Measurements from ENCODE around the gene ZSWIM3. TPM values are rescaled to one million over a fixed set of nuclear protein-coding genes. Genes with fewer than 3 reads are reported as not detected.

The ZSWIM3 gene
- total RNA-seq, 1 experiment from 2014 or later: 1.4 TPM

DNA sequence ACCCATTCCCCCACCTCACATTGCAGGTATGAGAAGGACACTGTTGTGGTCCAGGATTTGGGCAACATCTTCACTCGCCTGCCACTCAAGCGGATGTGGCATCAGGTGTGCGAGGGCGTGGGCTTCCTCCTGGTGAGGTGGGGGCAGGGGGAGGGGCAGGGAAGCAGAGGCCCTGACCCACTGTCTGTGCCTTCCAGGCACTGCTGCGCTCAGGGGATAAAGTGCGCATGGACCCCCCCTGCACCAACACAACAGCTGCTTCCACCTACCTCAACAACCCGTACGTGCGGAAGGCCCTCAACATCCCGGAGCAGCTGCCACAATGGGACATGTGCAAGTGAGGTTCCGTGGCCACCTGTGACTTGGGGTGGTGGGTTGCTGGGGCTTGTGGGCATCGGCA lies 37.4 kb downstream of the ZSWIM3 start:
- ChIA-PET POLR2A (interaction anchor here (0.6 to 6.3 kb wide), 4 partner anchors 10 to 76 kb away, joined by 3 to 49 read pairs (median 4); partner anchors contain the start of gene PCIF1), CTCF (interaction anchor here (0.5 to 2.5 kb wide), 4 partner anchors 75 to 601 kb away, joined by 3 to 8 read pairs (median 4); no protein-coding TSS in a partner anchor)
- Mint-ChIP-seq H3K27me3 (ENCODE audit: insufficient read depth, unreplicated experiment) (no peaks in the 10 kb centered on the region), H3K4me1 (ENCODE audit: insufficient read depth, unreplicated experiment) (peaks cover 6% of the 10 kb centered on the region), H3K36me3 (ENCODE audit: insufficient read depth, unreplicated experiment) (peaks cover 16% of the 10 kb centered on the region), H3K27ac (ENCODE audit: low read depth, unreplicated experiment) (no peak overlapping the region), H3K4me3 (ENCODE audit: unreplicated experiment) (no peak overlapping the region), H3K9me3 (ENCODE audit: unreplicated experiment) (no peaks in the 10 kb centered on the region)
- intact Hi-C loops (cut with micrococcal nuclease): no loop called here
- no peak for DNase-seq (ENCODE audit: unreplicated experiment)
- TF ChIP-seq, protein P1, sequence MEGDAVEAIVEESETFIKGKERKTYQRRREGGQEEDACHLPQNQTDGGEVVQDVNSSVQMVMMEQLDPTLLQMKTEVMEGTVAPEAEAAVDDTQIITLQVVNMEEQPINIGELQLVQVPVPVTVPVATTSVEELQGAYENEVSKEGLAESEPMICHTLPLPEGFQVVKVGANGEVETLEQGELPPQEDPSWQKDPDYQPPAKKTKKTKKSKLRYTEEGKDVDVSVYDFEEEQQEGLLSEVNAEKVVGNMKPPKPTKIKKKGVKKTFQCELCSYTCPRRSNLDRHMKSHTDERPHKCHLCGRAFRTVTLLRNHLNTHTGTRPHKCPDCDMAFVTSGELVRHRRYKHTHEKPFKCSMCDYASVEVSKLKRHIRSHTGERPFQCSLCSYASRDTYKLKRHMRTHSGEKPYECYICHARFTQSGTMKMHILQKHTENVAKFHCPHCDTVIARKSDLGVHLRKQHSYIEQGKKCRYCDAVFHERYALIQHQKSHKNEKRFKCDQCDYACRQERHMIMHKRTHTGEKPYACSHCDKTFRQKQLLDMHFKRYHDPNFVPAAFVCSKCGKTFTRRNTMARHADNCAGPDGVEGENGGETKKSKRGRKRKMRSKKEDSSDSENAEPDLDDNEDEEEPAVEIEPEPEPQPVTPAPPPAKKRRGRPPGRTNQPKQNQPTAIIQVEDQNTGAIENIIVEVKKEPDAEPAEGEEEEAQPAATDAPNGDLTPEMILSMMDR (IDR thresholded peaks at IDR 0.05; ENCODE audit: unreplicated experiment): no peak
- BruUV-seq (replicated peaks): no TSS peak

DNA sequence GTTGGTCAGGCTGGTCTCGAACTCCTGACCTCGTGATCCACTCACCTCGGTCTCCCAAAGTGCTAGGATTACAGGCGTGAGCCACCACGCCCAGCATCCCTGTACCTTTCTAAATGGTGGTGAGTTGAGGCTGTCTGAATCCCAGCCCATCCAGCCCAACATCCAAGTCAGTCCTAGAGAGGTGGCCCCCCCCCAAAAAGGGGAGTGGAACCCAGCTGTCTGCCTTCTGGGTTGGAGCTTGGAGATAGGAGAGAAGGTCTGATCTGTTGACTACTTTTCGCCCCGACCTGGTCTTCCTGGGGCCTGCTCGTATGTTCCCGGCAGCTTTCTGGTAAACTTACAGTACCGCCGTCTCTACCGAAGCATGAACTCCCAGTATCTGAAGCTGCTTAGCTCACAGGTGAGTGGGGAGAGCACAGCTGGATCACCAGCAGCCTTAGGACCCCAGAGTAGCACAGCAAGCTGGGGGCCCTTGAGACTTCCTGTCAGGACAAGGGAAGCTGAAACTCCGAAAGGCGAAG lies 39.3 kb downstream of the ZSWIM3 start:
- Mint-ChIP-seq H3K9me3 (ENCODE audit: unreplicated experiment) (no peaks in the 10 kb centered on the region), H3K4me3 (ENCODE audit: unreplicated experiment) (no peak overlapping the region), H3K4me1 (ENCODE audit: insufficient read depth, unreplicated experiment) (peaks cover 6% of the 10 kb centered on the region), H3K36me3 (ENCODE audit: insufficient read depth, unreplicated experiment) (peaks cover 16% of the 10 kb centered on the region), H3K27me3 (ENCODE audit: insufficient read depth, unreplicated experiment) (no peaks in the 10 kb centered on the region), H3K27ac (ENCODE audit: low read depth, unreplicated experiment) (no peak overlapping the region)
- TF ChIP-seq, protein P1 (IDR thresholded peaks at IDR 0.05; ENCODE audit: unreplicated experiment): no peak
- CTCF ChIA-PET: interaction anchor here (0.6 to 0.7 kb wide), 2 partner anchors 15 to 21 kb away, joined by 3 read pairs; no protein-coding TSS in a partner anchor
- intact Hi-C loops (cut with micrococcal nuclease): no loop called here
- DNase-seq (ENCODE audit: unreplicated experiment): no peak
- no TSS peak for BruUV-seq (replicated peaks)
- POLR2A ChIA-PET: no interaction called here

DNA sequence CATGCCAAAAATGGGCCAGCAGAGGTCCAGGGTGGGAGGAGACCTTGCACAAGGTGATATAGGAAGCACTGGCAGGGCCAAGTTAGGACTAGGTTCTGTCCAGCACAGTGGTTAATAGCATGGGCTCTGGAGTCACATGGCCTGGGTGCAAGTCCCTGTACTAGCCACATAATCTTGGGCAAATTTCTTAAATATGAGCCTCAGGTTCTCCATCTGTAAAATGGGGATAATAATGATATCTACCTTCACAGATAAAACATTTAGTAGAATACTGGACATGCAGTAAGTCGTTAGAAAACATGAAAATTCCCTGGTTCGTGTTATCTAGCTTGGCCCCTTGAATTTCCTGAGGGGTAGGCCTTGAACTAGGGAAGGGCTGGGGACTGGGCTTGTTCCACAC lies 39.9 kb downstream of the ZSWIM3 start:
- Mint-ChIP-seq H3K36me3 (ENCODE audit: insufficient read depth, unreplicated experiment) (peaks cover 16% of the 10 kb centered on the region), H3K27ac (ENCODE audit: low read depth, unreplicated experiment) (no peak overlapping the region), H3K4me3 (ENCODE audit: unreplicated experiment) (no peak overlapping the region), H3K27me3 (ENCODE audit: insufficient read depth, unreplicated experiment) (no peaks in the 10 kb centered on the region), H3K4me1 (ENCODE audit: insufficient read depth, unreplicated experiment) (peaks cover 1% of the 10 kb centered on the region), H3K9me3 (ENCODE audit: unreplicated experiment) (no peaks in the 10 kb centered on the region)
- intact Hi-C loops (cut with micrococcal nuclease): no loop called here
- TF ChIP-seq, protein P1 (IDR thresholded peaks at IDR 0.05; ENCODE audit: unreplicated experiment): no peak
- CTCF ChIA-PET: interaction anchor here (0.7 kb wide), 2 partner anchors 16 to 578 kb away, joined by 3 read pairs; no protein-coding TSS in a partner anchor
- BruUV-seq (replicated peaks): no TSS peak
- POLR2A ChIA-PET: no interaction called here
- no peak for DNase-seq (ENCODE audit: unreplicated experiment)

DNA sequence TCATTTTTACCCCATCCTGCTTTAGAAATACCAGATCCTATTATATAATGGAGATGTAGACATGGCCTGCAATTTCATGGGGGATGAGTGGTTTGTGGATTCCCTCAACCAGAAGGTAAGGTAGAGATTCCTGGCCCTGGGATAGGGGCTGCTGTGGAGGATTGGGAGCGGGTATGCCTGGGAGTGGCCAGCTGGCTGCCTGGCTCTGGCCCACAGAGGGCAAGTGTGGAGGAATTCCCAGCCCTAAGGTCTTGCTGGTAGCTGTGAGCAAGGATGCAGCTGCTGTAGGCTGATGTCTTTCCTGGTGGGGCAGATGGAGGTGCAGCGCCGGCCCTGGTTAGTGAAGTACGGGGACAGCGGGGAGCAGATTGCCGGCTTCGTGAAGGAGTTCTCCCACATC lies 40.3 kb downstream of the ZSWIM3 start:
- no peak overlapping the region for H3K4me3 Mint-ChIP-seq (ENCODE audit: unreplicated experiment)
- H3K27ac Mint-ChIP-seq (ENCODE audit: low read depth, unreplicated experiment): no peak overlapping the region
- intact Hi-C loops (cut with micrococcal nuclease): no loop called here
- H3K4me1 Mint-ChIP-seq (ENCODE audit: insufficient read depth, unreplicated experiment): no peaks in the 10 kb centered on the region
- H3K36me3 Mint-ChIP-seq (ENCODE audit: insufficient read depth, unreplicated experiment): peaks cover 16% of the 10 kb centered on the region
- H3K27me3 Mint-ChIP-seq (ENCODE audit: insufficient read depth, unreplicated experiment): no peaks in the 10 kb centered on the region
- BruUV-seq (replicated peaks): no TSS peak
- H3K9me3 Mint-ChIP-seq (ENCODE audit: unreplicated experiment): no peaks in the 10 kb centered on the region
- TF ChIP-seq, protein P1 (IDR thresholded peaks at IDR 0.05; ENCODE audit: unreplicated experiment): no peak
- ChIA-PET POLR2A (interaction anchor here (2.2 kb wide), 1 partner anchor 16 kb away, joined by 7 read pairs; the partner anchor contains the start of gene ZSWIM1), CTCF (interaction anchor here (0.7 kb wide), 1 partner anchor 578 kb away, joined by 3 read pairs; no protein-coding TSS in a partner anchor)
- no peak for DNase-seq (ENCODE audit: unreplicated experiment)
